Transverse colon (tissue), 4 donors: ENCODE measurements around the gene TCF20. TPM values are rescaled to one million over a fixed set of nuclear protein-coding genes. Genes with fewer than 3 reads are reported as not detected.

Experiments used
- DNase-seq: peaks from one replicate; pipeline ENCODE4 v3.0.0-alpha.2; 2019
- H3K27ac ChIP-seq, 4 donors: fragments of 200-600 bp; sonication (generic); 2 replicates each; pipeline ENCODE4 v1.5.1; 2016 to 2018; ENCODE audit warnings: inconsistent platforms in 4 of 4
- H3K27me3 ChIP-seq: fragments of 200-600 bp; sonication (generic); 2 replicates; pipeline ENCODE4 v1.5.1; 2017; ENCODE audit warnings: inconsistent platforms
- H3K36me3 ChIP-seq, 4 donors: fragments of 200-600 bp; sonication (generic); 2 replicates each; pipeline ENCODE4 v1.5.1; 2017 to 2019; ENCODE audit warnings: inconsistent platforms in 4 of 4
- H3K4me1 ChIP-seq, 4 donors: fragments of 200-600 bp; sonication (generic); 2 replicates each; pipeline ENCODE4 v1.5.1; 2017 to 2020; ENCODE audit warnings: inconsistent platforms in 4 of 4
- H3K4me3 ChIP-seq, 4 donors: fragments of 200-600 bp; sonication (generic); 1 replicate in 1 of 4; 2 replicates in 3 of 4; pipeline versions ENCODE4 v1.5.1 to v1.6.1; 2017 to 2019; ENCODE audit warnings: inconsistent platforms in 4 of 4
- H3K9me3 ChIP-seq, 2 donors: fragments of 200-600 bp; sonication (generic); 2 replicates each; pipeline ENCODE4 v1.5.1; 2017 to 2019; ENCODE audit warnings: inconsistent platforms in 2 of 2
- CTCF ChIP-seq, 5 experiments: fragments of 200-600 bp in 3 of 5; fragments of 450-650 bp in 2 of 5; sonication (generic) in 3 of 5; IDR thresholded peaks; 1 replicate in 2 of 5; 2 replicates in 3 of 5; pipeline ENCODE4 v1.5.1; 2016 to 2017; ENCODE audit warnings: antibody characterized with exemption in 5 of 5, inconsistent platforms in 3 of 5, mild to moderate bottlenecking in 2 of 5, moderate library complexity in 1 of 5
- EP300 ChIP-seq: sonication (generic); formaldehyde crosslinking; IDR thresholded peaks from one replicate; pipeline ENCODE4 v1.6.1; 2017; ENCODE audit warnings: antibody characterized with exemption, low read depth
- POLR2A ChIP-seq: fragments of 450-650 bp; IDR thresholded peaks from one replicate; pipeline ENCODE4 v1.6.1; 2016; ENCODE audit warnings: antibody characterized with exemption, mild to moderate bottlenecking, moderate library complexity
- POLR2AphosphoS5 ChIP-seq, 3 donors: sonication (generic); formaldehyde crosslinking; IDR thresholded peaks; one replicate each; pipeline ENCODE4 v1.6.1; 2016; ENCODE audit warnings: antibody characterized with exemption in 3 of 3
- WGBS, 2 donors: methylation state at CpG; one replicate each; pipeline ENCODE4 v1.1.5; 2018; ENCODE audit warnings: low coverage in 1 of 2; 5-methylcytosine and 5-hydroxymethylcytosine counted together
- in situ Hi-C, 4 donors: fragments of 200-750 bp; cut with MboI; loops; one replicate each; pipeline versions ENCODE4 v1.15.0 to v1.15.1; 2017; ENCODE audit warnings: low sequenced_read_pairs in 3 of 4, low pct_ligation_motif_present in 1 of 4, low pct_unique_long_range_greater_than_20kb in 1 of 4
- intact Hi-C: fragments of 100-400 bp; cut with DNase I; formaldehyde crosslinking; loops from one replicate; pipeline ENCODE4 v1.15.1; 2023; ENCODE audit warnings: low total_unique reads
- total RNA-seq, 4 donors: library from RNA; depleted of rRNA; stranded (reverse); fragments of >200 nt; gene quantifications; one replicate each; pipeline ENCODE4 v1.1.0, GENCODE V29; 2016

The TCF20 gene
- total RNA-seq, 4 donors from 2014 or later: 30.3 to 43.7 (median 42.3) TPM

- no peaks in the 10 kb centered on the region for H3K9me3 ChIP-seq
- DNase-seq: no peak
- H3K4me3 ChIP-seq: no peak overlapping the region
- in situ Hi-C loops (no loop called here), intact Hi-C loops (no loop called here)
- H3K27ac ChIP-seq: no peak overlapping the region
- no peak for TF ChIP-seq CTCF (IDR thresholded peaks at IDR 0.05)
- no peak for TF ChIP-seq POLR2A
- no peak for TF ChIP-seq EP300
- TF ChIP-seq POLR2AphosphoS5 (IDR thresholded peaks at IDR 0.05): no peak
- 89 to 100% methylated on average over 2 to 4 of the region's 4 CpGs for WGBS, 2 donors
- no peaks in the 10 kb centered on the region for H3K4me1 ChIP-seq
- H3K27me3 ChIP-seq: no peaks in the 10 kb centered on the region
- H3K36me3 ChIP-seq: no peaks in the 10 kb centered on the region
These were observed 20.6 kb downstream of the TCF20 start for GRCh38 chr22:42249831-42250230.

- Histone ChIP-seq H3K27ac (no peak overlapping the region), H3K9me3 (no peaks in the 10 kb centered on the region), H3K4me3 (no peak overlapping the region), H3K27me3 (no peaks in the 10 kb centered on the region), H3K36me3 (no peaks in the 10 kb centered on the region), H3K4me1 (no peaks in the 10 kb centered on the region)
- TF ChIP-seq CTCF (IDR thresholded peaks at IDR 0.05): no peak
- no peak for TF ChIP-seq POLR2AphosphoS5 (IDR thresholded peaks at IDR 0.05)
- no peak for TF ChIP-seq EP300
- TF ChIP-seq POLR2A: no peak
- WGBS, 2 donors: 44% methylated on average over 1 of the region's 1 CpG; no CpG with 5 or more reads in 1 of the 2 donors
- in situ Hi-C loops: no loop called here
- no peak for DNase-seq
- intact Hi-C loops: no loop called here
These were observed 21.5 kb downstream of the TCF20 start for GRCh38 chr22:42248995-42249394.

- H3K4me1 ChIP-seq: no peaks in the 10 kb centered on the region
- no peak overlapping the region for H3K4me3 ChIP-seq
- WGBS, 2 donors: 92 to 93% methylated on average over 3 of the region's 3 CpGs
- intact Hi-C loops: no loop called here
- H3K27me3 ChIP-seq: no peaks in the 10 kb centered on the region
- no peaks in the 10 kb centered on the region for H3K36me3 ChIP-seq
- H3K27ac ChIP-seq: no peak overlapping the region
- H3K9me3 ChIP-seq: no peaks in the 10 kb centered on the region
- TF ChIP-seq POLR2AphosphoS5 (IDR thresholded peaks at IDR 0.05) (no peak), CTCF (IDR thresholded peaks at IDR 0.05) (no peak), EP300 (no peak), POLR2A (no peak)
- in situ Hi-C loops: no loop called here
- no peak for DNase-seq
These were observed 22.9 kb downstream of the TCF20 start for GRCh38 chr22:42247596-42247995.

- in situ Hi-C loops (no loop called here), intact Hi-C loops (no loop called here)
- Histone ChIP-seq H3K36me3 (no peaks in the 10 kb centered on the region), H3K27me3 (no peaks in the 10 kb centered on the region), H3K9me3 (no peaks in the 10 kb centered on the region), H3K27ac (no peak overlapping the region), H3K4me1 (no peaks in the 10 kb centered on the region), H3K4me3 (no peak overlapping the region)
- no peak for TF ChIP-seq POLR2A
- no peak for DNase-seq
These were observed 26.7 kb downstream of the TCF20 start for GRCh38 chr22:42243802-42244060.

GRCh38 chr22:42236848-42237247, 33.6 kb downstream of the TCF20 start:
- DNase-seq: no peak
- intact Hi-C loops: no loop called here
- 90 to 98% methylated on average over 5 to 6 of the region's 6 CpGs for WGBS, 2 donors
- Histone ChIP-seq H3K4me3 (no peak overlapping the region), H3K9me3 (no peaks in the 10 kb centered on the region), H3K27ac (no peak overlapping the region), H3K27me3 (no peaks in the 10 kb centered on the region), H3K36me3 (no peaks in the 10 kb centered on the region), H3K4me1 (peaks cover 0 to 13% (median 8%) of the 10 kb centered on the region in 4 donors)
- in situ Hi-C loops: no loop called here
- TF ChIP-seq EP300: no peak
- TF ChIP-seq POLR2AphosphoS5 (IDR thresholded peaks at IDR 0.05): no peak
- no peak for TF ChIP-seq CTCF (IDR thresholded peaks at IDR 0.05)
- TF ChIP-seq POLR2A: no peak
